Stimulated activated CD4-positive, alpha-beta T cell treated with anti-CD3 and anti-CD28 coated beads, Interleukin-12 subunit alpha, Interleukin-12 subunit beta, amount 100 ng/mL, for 4 hours (primary cell): ENCODE measurements around the gene RAB7B.
"Not testable (repeated sequence)": the region's sequence is repeated elsewhere in the genome, so short reads cannot be mapped to it uniquely, and the experiment has no call there.

Source experiments
- DNase-seq: peaks from one replicate; pipeline ENCODE4 v3.0.0-alpha.2; 2020

RAB7B gene, protein sequence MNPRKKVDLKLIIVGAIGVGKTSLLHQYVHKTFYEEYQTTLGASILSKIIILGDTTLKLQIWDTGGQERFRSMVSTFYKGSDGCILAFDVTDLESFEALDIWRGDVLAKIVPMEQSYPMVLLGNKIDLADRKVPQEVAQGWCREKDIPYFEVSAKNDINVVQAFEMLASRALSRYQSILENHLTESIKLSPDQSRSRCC

DNA sequence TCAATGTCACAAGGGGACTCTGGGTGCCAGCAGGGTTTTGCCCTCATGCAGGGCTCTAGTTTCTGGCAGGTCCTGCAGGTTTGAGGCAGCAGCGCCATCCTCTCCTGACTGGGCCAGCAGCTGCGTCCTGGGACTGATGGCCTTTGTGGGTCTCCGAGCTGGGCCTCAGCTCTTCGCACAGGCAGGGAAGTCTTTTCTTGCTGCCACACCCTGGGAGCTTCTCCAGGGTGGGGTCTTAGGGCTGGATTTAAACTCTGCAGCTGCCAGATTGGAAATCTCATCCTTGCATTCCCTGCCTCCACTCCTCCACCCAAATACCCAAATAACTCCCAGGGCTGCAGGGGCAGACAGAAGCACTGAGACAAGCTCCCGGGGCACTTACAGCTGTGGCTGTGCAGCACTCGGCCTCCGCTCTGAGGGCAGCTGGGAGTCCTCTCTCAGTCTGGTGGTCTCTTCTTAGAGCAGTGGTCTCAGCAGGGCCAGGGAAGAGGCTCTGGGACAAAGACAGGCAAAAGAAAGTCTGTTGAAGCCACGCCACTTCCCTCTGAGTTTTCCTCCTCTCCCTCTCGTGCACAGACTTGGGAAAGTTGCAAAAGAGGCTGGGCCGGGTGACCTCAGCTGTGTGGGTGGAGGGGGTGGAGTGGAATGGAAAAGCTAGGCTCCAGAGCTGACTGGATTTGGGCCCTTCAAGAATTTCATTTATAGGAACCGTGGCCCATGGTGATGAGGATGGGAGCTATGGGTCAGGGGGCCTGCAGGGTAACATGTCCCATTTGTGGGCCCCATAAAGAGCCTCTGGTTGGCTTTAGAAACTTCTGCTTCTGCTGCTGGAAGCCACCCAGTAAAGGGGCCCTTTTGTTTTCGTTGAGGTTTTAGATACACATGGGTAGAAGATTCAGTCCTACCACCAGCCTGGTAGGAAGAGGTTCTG is at the start of gene RAB7B:
RAB7B (minus strand) TSS at position 525 of the 931 bp plus-strand sequence. CDS start 9,260 bp downstream, outside the sequence.
- DNase-seq = no peak

DNA sequence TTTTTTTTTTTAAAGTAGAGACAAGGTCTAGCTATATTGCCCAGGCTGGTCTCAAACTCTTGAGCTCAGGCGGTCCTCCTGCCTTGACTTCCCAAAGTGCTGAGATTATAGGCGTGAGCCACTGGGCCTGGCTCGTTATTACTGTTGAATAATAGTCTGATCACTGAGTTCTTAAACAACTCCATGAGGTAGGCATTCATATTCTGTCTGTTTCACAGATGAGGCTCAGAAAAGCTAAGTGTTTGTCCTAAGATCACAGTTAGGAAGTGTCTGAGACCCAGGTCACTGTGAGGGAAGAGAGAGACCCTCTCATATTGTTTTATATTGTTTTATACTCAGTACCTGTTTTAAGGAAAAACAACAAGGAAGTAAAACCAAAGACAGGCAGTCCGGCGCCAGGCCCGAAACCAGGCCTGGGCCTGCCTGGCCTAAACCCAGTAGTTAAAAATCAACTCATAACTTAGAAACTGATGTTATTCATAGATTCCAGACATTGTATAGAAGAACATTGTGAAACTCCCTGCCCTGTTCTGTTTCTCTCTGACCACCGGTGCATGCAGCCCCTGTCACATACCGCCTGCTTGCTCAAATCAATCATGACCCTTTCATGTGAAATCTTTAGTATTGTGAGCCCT is 49.2 kb upstream of the RAB7B start:
- DNase-seq = not testable (repeated sequence)

DNA sequence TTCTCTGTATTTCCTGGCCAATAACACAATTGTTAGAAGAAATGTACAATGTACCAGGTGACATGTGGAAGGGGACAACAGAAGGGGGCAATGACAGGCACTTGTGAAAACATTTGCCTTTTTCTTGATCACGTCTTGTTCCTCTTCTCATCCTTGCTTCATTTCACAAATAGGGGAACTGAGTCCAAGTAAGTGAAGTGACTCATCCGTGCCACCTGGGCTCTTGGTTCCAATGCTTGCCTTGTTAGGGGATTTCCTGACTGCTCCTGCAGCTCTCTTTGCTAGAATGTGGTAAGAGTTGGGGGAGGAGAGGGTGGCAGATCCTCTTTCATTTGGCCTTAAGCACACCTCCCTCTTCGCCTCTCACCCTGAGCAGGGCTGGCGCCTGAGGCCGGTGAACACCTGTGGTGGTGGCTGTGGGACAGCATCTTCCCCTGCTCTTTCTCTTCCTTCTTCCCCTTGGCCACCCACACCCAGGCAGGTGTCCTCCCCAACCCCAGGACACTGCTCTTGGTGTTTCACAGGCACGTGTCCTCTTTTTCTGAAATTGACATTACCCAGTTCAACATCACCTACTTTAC is 47.5 kb upstream of the RAB7B start:
- peak; percentile 33 for DNase-seq

DNA sequence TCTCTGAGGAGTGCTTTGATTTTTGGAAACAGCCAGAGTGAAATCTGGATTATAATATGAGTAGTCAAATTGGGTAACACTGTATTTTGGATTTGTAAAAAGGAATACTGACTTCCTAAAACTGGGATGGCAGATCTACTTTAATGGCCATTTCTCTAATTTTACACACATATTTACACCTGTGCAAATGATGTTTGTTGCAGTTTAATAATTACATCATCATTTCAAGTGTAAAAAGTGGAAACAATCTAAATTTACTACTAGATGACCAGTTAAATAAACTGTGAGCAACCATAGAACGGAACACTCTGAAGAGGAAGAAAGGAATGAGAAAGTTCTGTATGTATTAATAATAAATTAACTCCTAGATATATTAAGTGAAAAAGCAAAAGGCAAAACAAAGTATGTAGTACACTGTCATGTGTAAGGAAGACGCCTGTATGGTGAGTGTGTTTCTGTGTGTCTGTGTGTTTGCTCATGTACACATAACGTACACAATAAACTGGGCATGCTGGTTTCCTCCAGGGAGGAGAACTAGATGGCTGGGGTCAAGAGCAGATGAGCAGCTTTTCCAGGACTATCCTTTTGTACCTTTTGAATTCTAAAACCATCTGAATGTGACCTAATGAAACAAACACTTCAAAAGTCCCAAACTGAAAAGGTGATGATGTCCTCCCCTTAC is 46.9 kb upstream of the RAB7B start:
- no peak for DNase-seq

DNA sequence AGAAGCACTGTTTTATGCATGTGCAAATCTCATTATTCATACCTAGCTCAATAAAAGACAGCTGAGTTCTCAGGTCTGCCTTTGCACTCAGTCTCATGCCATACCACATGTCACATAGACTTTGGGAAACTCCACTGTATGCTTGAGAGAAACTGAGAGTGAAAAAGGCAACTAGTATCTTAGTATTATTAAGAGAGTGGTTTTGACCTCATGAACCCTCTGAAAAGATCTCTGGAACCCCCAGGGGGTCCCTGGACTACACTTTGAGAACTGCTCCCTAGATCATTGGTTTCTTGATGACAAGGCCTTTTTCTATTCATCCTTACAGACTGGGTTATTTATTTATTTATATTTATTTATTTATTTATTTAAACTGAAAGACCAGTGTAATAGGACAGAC is 46.1 kb upstream of the RAB7B start:
- no peak for DNase-seq

DNA sequence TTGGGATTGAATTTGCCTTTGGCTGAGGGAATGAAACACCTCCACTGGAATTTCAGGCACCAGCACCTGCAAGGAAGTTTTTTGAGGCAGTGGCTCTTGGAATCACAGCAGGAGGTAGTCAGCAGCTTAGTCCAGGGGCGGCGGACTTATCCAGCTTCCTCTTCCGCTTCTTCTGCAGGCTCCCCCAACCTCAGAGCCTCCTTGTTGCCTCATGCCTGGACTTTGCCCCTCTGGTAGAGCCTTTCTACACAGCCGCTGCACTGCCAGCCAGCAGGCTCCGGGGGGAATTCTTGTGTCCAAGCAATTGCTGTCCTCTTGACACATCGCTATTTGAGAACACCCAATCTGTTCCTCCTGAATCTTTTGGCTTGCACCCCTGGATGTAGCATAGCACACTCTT is 45.4 kb upstream of the RAB7B start:
- DNase-seq = no peak

DNA sequence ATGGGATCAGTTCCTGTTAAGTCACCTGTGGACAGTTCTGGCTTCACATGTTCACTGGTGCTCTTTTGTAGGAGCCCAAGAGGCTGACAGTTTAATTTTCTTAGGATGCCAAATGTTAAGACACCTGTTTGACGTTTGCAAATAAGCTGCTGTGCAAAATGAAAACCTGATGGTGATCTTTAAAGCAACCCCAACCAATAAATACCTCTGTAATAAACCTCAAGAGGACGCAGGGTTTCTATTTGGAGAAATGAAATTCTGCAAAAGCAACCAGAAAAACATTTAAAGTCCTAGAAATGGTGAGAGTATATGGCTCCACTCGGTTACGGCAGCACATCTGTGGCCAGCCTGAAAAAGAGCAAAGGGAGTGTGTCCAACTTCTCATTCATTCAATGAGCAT is 44.1 kb upstream of the RAB7B start:
- no peak for DNase-seq

DNA sequence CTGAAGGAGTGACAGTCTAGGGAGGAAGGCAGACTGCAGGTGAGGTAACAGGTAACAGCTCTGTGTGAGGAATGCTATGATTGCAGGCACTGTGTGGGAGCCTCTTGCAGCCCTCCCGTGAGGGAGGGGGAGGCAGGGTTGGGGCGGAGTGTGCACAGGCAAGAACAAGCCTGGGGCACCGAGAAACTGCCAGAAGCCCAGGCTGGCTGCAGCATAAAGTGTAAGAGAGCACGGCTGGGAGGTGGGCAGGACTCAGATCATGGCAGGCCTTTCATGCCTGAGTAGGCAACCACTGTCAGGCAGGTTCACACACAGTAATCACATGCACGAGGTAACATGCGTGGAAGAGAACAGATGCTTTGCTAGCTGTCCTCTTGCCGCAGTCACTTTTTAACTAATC is 38.4 kb upstream of the RAB7B start:
- DNase-seq = no peak

DNA sequence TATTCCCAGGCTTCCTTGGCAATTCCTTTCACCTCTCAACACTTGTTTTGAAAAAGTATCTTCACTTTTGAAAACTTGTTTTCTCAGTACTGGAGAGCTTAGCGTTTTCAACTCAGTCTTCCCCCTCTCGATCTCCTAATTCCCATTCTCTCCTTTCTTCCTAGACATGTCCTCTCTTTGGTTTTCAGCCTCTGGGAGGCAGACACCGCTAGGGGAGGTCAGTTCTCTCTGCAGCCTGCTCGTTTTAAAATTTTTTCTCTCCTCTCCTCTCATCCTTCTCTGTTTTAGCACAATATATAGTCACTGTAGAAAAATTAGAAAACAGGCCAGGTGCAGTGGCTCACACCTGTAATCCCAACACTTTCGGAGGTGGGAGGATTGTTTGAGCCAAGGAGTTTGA is 37.1 kb upstream of the RAB7B start:
- no peak for DNase-seq

DNA sequence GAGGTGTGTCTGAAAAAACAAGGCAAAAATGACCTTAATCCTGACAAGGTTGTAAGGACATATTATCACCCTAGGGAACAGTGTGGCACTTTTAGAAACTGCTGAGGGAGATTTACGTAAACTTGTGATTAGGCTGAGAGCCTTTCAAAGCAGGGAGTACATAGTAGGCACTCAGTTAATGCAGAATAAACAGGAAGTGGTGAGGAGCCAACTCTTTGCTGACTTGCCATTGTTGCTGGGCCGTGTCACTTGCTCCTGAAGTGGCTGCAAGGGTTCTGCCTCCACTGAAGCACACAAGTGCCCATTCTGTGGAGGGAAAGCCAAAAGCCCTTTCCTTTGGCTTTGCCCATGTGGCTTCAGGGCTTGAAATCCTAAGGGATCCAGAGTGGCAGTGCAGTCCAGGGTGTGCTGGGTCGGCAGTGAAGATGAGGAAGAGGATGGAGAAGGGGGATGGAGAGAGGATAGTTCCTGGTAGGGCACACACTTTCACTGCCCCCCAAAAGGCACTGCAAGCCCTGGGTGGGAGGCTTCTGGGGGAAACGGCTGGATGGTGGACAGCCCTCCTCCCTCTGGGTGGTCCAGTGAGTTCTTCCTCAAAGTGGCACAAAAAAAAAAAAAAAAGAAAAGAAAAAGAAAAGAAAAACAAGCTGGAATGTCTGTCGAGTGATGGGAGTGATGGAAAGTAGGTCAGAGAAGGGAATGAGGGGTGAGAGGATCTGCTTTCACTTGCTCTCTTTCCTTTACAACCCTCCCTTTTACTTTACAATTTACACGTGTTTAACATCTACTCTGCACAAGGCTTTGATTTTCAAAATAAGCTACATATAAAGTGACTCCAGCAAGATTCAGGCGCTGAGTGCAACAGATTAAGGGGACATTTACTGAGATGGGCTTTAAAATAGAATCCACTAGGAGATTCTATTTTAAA is 36.1 kb upstream of the RAB7B start:
- no peak for DNase-seq

DNA sequence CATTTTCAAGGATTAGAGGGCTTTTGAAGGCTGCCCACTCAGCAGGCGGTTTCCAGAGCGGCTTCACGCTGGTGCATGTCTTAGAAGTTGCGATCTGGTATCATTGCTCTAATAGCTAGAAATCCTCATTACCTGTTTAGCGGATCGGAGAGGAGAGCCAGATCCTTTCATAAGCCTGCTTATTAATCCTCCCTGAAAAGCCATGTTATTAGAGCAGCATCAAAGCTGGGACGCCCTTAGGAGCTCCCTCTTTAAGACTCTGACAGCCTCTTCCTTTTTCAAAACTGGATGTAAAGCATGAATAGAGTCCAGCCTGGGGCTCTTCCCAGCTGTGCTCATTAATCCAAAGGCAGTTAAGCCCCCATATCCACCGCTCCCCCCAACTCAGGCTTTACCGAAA is 34.4 kb upstream of the RAB7B start:
- no peak for DNase-seq

DNA sequence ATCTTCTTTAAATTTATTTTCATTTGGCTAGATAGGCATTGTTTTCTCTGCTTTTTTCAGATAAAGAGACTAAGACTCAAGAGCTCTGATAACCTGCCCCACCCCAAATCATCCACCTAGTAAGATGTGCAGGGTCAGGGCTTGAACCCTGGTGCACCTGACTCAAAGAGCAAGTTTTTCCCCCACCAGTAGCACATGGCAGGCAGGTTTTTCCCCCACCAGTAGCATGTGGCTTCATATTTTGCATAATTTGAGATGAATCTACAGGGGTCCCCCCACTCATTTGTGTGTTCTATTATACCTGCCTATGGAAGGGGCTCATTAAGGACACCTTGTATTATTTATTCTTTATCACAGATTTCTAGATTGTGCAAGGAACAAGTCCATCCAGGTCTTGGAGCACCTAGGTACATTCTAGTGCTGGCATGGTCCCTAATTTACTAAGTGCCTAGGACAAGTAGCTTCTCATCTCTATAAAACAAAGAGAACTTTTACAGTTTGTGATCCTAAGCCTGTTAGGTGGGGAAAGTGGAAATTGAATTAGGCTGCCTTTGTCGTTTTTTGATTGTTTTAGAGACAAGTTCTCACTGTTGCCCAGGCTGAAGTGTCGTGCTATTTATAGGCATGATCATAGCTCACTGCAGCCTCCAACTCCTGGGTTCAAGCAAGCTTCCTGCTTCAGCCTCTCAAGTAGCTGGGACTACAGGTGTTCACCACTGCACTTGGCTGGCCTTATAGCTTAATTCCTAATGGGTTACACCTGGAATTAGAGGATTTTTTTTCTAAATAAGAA is 33.7 kb upstream of the RAB7B start:
- DNase-seq = no peak

DNA sequence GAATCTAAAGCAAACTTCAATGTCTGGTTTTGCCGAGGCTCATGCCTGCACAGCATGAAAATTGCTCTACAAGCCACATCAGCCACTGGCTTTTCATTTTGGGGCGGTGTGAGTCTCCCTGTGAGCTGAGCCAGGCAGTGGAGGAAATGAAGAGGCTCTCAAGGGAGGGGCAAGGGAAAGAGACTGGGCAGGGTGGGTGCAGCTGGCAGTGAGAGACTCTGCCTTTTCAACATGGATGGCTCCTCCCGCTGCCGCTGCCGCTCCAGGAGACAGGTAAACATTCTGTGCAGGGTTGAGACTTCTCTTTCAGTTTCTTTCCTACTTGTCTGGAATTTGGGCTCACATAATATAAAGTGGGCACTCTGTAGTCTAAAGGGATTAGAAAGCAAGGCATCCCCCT is 31.8 kb upstream of the RAB7B start:
- DNase-seq = no peak

DNA sequence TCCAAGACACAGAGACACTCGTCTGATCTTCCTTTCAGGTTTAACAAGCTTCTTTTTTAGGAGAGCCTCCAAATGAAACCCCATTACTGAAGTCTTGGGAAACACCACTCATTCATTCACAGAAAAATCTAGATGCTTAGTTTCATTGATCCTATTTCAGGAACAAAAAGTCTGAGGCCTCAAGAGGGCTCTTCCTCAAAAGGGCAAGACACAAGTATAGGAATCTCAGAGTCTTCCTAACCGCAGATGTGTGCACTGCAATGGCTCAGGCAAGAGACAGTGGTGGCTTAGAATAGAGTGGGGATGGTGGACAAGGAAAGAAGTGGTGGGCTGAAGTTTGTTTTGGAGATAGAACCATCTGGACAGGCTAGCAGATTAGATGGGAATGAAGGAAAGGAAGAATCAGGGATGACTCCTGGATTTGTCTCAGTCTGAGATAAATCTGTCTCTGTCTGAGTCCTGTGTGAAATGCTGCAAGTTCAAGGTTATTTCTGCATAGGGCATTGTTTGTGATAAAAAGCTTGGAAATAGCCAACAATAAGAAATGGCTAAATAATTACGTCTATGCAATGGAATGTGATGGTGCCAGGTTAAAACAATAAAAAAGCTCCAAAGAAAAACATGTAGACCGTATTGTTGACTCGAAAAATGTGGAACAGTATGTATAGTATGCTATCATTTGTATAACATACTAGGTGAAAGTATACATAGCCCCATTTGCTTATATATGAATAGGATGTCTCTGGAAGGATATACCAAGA is 29.4 kb upstream of the RAB7B start:
- no peak for DNase-seq

DNA sequence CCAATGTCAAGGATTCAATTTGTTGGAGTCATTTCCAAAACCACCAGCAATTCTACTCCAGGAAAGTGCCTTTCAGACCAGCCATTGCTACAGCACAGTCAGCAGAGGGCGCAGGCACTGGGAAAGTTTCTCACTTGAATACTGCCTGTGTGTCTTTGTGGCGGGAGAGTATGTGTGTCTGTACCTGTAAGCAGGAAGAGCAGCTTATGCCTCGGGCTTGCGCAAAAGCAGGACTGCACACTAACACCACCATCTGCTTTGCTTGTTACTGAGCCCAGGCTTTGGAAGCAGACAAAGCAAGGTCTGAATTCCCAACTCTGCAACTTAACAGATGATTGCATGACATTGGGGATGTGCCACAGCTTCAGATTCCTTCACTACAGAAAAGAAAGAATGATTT is 27.5 kb upstream of the RAB7B start:
- DNase-seq = peak; percentile 59

DNA sequence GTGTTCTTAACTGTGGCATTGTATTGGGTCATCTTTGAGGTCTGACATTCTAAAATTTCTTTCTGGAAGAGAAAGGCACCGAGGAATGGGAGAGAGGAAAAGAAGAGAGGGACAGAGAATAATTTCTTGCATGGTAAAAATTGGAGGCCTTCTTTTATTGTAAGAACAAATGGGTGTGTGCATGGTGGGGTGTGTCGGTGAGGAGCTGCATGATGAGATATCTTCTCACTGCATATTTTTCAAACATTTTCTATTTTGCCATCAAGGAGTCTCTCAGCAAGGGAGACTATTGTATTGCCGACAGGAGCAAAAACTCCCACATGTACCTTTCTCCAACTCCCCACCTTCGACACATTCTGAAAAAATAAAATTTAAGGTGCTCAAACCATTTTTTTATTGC is 27.0 kb upstream of the RAB7B start:
- no peak for DNase-seq

DNA sequence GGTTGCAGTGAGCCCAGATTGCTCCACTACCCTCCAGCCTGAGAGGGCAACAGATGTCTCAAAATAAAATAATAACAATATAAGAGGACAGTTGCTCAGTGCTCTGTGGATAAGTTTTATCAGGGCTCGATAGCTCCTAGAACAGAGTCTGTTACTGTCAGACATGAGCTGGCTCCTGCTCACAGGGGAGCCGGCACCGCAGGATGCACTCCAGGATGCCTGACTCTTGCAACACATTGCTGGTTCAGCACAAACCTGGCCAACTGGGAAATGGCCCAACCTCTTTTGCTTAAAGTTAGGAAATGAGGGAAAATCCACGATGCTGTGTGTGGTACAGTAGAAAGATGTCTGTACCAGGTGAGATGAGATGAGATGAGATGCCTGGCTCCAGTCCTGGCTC is 26.3 kb upstream of the RAB7B start:
- DNase-seq = no peak

DNA sequence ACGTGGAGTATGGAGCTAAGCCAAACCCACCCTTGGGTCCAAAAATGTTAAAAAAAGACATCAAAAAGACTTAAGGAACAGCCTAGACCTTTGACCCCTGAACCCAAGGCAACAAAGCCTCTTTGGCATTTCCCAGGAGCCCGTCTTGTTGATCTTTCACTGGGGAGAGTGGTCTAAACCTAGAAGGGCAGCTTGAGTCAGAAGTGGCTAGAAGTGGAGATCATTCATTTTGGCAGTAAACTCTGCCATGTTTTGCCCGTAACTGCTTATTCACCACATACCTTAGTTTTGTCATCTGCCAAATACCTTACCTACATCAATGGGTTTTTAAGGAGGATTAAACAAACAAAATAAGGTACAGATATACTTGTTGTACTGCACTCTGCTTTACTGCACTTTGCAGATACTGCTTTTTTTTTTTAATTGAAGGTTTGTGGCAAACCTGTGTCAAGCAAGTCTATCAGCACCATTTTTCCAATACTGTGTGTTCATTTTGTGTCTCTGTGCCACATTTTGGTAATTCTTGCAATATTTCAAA is 22.2 kb upstream of the RAB7B start:
- no peak for DNase-seq

DNA sequence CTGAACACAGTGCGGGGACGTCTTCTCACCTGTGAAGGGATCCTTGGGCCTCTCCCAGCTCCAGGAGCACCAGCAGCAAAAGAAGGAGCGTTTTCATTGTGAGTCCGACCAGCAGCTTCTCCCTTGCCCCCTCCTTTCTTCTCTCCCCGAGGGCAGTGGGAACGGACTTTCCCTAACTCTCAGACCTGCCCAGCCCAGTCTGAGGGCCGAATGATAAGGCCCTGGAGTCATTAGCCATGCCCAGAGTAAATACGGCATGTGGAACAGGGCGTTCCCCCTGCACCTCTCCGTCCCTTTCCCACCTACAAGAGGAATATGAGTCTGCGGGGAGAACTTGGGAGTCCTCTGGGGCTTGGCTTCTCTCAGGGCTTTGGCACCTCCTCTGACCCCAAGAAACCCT is 20.5 kb upstream of the RAB7B start, which contains the start of gene CTSE:
CTSE (minus strand) TSS at position 201 of the 400 bp plus-strand sequence; CDS start at position 97, 104 bp downstream.
- no peak for DNase-seq

DNA sequence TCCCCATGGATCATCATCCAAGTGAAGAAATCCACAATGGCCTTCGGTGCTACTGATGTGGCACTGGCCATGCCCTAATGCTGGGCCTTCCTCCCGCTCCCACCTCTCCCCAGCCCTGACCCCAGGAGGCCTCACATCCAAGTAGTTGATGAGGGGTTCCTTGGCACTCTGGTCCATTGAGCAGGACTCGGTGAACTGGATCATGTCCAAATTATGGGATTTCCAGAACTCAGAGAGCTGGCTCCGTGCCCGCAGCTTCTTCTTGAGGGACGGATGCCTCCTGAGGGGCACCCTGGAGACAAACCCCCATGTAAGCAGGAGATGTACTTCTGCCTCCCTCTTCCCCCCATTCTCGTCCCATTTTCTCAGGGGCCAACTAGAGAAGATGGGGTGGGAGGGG is 19.6 kb upstream of the RAB7B start:
- DNase-seq = no peak
